Lower leg skin (tissue), 3 donors: Measurements from ENCODE around the gene SEPTIN2.

Source experiments
- POLR2A ChIP-seq, 2 donors: fragments of 450-650 bp; IDR thresholded peaks; one replicate each; pipeline ENCODE4 v1.6.1; 2016 to 2017; ENCODE audit warnings: antibody characterized with exemption in 2 of 2, mild to moderate bottlenecking in 1 of 2, moderate library complexity in 1 of 2
- TF ChIP-seq, protein P1 (sequence below), 3 donors: fragments of 450-650 bp; IDR thresholded peaks; one replicate each; pipeline ENCODE4 v1.5.1; 2016; ENCODE audit warnings: antibody characterized with exemption in 3 of 3, mild to moderate bottlenecking in 3 of 3, moderate library complexity in 2 of 3

GRCh38 chr2:241379481-241380480 is 64.1 kb downstream of the SEPTIN2 start:
- TF ChIP-seq, protein P1, sequence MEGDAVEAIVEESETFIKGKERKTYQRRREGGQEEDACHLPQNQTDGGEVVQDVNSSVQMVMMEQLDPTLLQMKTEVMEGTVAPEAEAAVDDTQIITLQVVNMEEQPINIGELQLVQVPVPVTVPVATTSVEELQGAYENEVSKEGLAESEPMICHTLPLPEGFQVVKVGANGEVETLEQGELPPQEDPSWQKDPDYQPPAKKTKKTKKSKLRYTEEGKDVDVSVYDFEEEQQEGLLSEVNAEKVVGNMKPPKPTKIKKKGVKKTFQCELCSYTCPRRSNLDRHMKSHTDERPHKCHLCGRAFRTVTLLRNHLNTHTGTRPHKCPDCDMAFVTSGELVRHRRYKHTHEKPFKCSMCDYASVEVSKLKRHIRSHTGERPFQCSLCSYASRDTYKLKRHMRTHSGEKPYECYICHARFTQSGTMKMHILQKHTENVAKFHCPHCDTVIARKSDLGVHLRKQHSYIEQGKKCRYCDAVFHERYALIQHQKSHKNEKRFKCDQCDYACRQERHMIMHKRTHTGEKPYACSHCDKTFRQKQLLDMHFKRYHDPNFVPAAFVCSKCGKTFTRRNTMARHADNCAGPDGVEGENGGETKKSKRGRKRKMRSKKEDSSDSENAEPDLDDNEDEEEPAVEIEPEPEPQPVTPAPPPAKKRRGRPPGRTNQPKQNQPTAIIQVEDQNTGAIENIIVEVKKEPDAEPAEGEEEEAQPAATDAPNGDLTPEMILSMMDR (IDR thresholded peaks at IDR 0.05) = no peak
- no peak for TF ChIP-seq POLR2A (IDR thresholded peaks at IDR 0.05)
